ENCODE measurements around the gene PARVB.

The PARVB gene

DNA sequence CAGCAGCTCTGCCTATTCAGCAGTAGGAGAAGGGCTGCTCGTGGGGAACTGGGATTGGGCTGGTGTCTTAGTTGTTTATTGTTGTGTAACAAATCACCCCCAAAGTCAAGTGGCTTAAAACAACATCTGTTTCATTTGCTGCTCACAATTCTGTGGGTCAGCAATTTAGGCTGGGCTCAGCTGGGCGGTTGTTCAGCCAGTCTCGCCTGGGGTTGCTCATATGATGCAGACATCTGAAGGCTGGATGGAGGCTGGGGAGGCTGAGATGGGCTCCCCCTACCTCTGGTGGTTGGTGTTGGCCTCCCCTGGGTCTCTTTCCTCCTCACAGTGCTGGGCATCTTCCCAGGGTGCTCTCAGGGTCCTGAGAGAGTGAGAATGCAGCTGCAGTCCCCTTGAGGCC, 113.3 kb downstream of the PARVB start:
- Histone ChIP-seq H3K9me3 (ENCODE audit: control insufficient read depth, low read length) (peaks cover 6% of the 10 kb centered on the region), H3K27me3 (replicated peaks; ENCODE audit: control insufficient read depth, insufficient read depth, low read length, poor library complexity, severe bottlenecking) (no peaks in the 10 kb centered on the region), H3K27ac (ENCODE audit: insufficient read depth, low read length, poor library complexity, severe bottlenecking) (no peak overlapping the region), H3K4me3 (ENCODE audit: insufficient read depth, low read depth, low read length, poor library complexity, severe bottlenecking) (no peak overlapping the region), H3K36me3 (ENCODE audit: control insufficient read depth, insufficient read depth, low read length) (no peaks in the 10 kb centered on the region), H3K4me1 (ENCODE audit: control insufficient read depth, insufficient read depth, low read length, poor library complexity, severe bottlenecking) (no peaks in the 10 kb centered on the region)
- no peak for DNase-seq

DNA sequence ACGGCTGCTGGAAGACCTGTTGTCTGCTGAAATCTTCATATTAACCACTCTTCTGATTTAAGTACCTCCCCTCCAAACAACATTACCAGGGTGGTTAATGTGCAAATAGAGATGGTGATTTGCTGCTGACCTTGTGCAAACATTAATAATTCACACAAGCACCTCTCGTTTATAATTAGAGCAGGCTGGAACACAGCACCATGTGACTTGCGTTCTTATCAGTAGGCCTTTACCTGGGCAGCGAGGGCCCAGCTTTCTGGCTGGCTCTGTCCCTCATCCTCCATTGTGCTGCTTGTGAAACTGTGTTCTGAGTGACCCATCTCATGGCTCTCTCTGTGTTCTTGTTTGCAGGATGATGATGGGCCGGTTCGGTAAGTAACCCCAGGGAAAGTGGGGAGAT, 115.7 kb downstream of the PARVB start:
- Histone ChIP-seq H3K9me3 (ENCODE audit: control insufficient read depth, low read length) (peaks cover 6% of the 10 kb centered on the region), H3K4me1 (ENCODE audit: control insufficient read depth, insufficient read depth, low read length, poor library complexity, severe bottlenecking) (no peaks in the 10 kb centered on the region), H3K27me3 (replicated peaks; ENCODE audit: control insufficient read depth, insufficient read depth, low read length, poor library complexity, severe bottlenecking) (no peaks in the 10 kb centered on the region), H3K27ac (ENCODE audit: insufficient read depth, low read length, poor library complexity, severe bottlenecking) (no peak overlapping the region), H3K4me3 (ENCODE audit: insufficient read depth, low read depth, low read length, poor library complexity, severe bottlenecking) (no peak overlapping the region), H3K36me3 (ENCODE audit: control insufficient read depth, insufficient read depth, low read length) (no peaks in the 10 kb centered on the region)
- DNase-seq: no peak

DNA sequence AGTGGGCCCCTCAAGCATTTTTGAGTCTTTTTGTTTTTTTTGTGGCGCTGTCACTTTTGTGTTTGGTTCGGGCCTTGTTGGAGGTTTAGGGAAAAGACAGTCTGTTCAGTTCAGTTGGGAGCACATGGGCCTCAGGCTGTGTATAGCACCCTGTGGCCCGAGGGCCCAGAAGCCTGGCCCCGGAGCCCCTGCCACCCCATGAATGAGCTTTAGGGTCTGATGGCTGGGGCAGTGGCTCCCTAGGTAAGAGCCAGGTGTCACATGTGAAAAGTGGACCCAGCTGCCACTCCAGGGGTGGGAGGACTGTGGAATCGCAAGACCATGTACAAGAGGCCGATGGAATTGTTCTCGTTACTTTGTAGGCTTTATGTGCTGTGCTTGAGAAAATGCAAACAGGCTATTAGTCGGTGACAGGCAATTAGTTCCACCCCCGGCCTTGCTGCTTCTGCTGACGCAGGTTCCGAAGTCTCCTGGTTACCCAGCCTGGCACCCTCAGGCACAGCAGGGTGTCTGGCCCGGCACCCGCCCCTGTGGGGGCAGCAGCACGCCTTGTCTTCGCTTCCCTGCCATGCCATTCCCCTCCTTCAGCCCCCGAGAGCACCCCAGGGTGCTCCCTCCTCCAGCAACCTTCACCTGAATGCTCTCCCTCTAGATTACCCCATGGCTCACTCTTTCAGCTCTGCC, 118.5 kb downstream of the PARVB start:
- Histone ChIP-seq H3K27me3 (replicated peaks; ENCODE audit: control insufficient read depth, insufficient read depth, low read length, poor library complexity, severe bottlenecking) (no peaks in the 10 kb centered on the region), H3K4me1 (ENCODE audit: control insufficient read depth, insufficient read depth, low read length, poor library complexity, severe bottlenecking) (no peaks in the 10 kb centered on the region), H3K9me3 (ENCODE audit: control insufficient read depth, low read length) (no peaks in the 10 kb centered on the region), H3K27ac (ENCODE audit: insufficient read depth, low read length, poor library complexity, severe bottlenecking) (no peak overlapping the region), H3K36me3 (ENCODE audit: control insufficient read depth, insufficient read depth, low read length) (no peaks in the 10 kb centered on the region), H3K4me3 (ENCODE audit: insufficient read depth, low read depth, low read length, poor library complexity, severe bottlenecking) (no peak overlapping the region)
- DNase-seq: no peak

DNA sequence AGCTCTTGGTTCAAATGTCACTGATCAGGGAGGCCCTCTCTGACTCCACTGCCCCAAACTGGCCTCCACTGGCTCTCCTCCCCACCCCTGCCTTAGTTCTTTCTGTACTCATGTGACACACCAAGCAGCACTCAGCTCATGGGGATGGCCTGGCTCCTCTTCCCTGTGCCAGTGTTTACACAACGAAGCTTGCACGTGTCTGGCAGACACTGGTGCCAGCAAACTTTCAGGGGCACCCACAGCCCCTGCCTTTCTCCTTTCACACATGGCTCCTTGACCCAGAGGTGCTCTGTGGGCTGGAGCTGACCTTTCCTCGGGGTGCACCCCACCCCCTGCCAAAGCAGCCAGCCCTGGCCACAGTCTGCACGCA, 119.0 kb downstream of the PARVB start:
- Histone ChIP-seq H3K4me3 (ENCODE audit: insufficient read depth, low read depth, low read length, poor library complexity, severe bottlenecking) (no peak overlapping the region), H3K4me1 (ENCODE audit: control insufficient read depth, insufficient read depth, low read length, poor library complexity, severe bottlenecking) (no peaks in the 10 kb centered on the region), H3K36me3 (ENCODE audit: control insufficient read depth, insufficient read depth, low read length) (no peaks in the 10 kb centered on the region), H3K27ac (ENCODE audit: insufficient read depth, low read length, poor library complexity, severe bottlenecking) (no peak overlapping the region), H3K9me3 (ENCODE audit: control insufficient read depth, low read length) (no peaks in the 10 kb centered on the region), H3K27me3 (replicated peaks; ENCODE audit: control insufficient read depth, insufficient read depth, low read length, poor library complexity, severe bottlenecking) (no peaks in the 10 kb centered on the region)
- DNase-seq: no peak

DNA sequence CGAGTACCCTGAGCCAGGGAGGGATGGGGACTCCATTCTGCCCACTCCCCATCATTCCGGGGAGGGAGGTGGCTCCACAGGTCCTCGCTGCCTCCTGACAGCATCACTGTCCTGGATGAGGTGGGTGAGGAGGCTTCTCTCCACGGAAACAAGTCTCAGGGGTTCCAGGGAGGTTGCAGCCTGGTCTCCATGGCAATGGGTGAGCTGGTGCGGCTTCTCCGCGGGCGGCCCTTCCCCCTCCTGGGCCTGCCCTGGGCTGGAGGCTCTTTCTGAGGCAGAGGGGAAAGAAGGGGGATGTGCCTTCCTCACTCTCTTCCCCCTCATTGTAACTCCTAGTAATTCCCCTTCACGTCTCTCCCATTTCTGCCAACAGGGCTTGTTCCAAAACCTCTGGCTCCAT, 119.5 kb downstream of the PARVB start:
- Histone ChIP-seq H3K4me1 (ENCODE audit: control insufficient read depth, insufficient read depth, low read length, poor library complexity, severe bottlenecking) (no peaks in the 10 kb centered on the region), H3K36me3 (ENCODE audit: control insufficient read depth, insufficient read depth, low read length) (no peaks in the 10 kb centered on the region), H3K27ac (ENCODE audit: insufficient read depth, low read length, poor library complexity, severe bottlenecking) (no peak overlapping the region)

DNA sequence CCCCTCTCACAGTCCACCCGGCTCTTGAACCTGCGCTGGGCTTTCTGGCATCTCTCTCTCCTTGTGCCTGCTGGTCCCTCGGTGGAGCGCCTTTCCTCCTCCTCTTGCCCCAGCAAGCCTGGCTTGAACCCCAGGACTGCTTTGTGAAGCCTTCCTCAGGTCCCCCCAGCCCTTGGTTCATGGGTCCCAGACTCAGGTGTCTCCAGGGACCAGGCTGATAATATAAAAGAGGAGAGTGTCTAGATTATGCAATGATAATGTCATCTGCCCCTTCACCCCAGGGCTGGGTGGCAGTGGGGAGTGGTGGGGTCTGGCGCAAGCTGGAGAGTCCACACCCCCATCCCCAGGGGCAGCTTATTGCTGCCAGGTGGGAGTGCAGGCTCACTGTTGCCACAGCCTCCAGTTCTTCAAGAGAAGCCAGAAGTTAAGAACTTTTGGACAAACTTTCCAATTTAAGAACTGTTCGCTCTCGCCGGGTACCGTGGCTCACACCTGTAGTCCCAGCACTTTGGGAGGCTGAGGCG, 120.0 kb downstream of the PARVB start:
- no peaks in the 10 kb centered on the region for H3K4me1 ChIP-seq (ENCODE audit: control insufficient read depth, insufficient read depth, low read length, poor library complexity, severe bottlenecking)
- no peaks in the 10 kb centered on the region for H3K9me3 ChIP-seq (ENCODE audit: control insufficient read depth, low read length)
- H3K4me3 ChIP-seq (ENCODE audit: insufficient read depth, low read depth, low read length, poor library complexity, severe bottlenecking): no peak overlapping the region
- H3K27me3 ChIP-seq (replicated peaks; ENCODE audit: control insufficient read depth, insufficient read depth, low read length, poor library complexity, severe bottlenecking): no peaks in the 10 kb centered on the region
- H3K36me3 ChIP-seq (ENCODE audit: control insufficient read depth, insufficient read depth, low read length): no peaks in the 10 kb centered on the region
- no peak for DNase-seq
- H3K27ac ChIP-seq (ENCODE audit: insufficient read depth, low read length, poor library complexity, severe bottlenecking): no peak overlapping the region

More for the DNA sequence above, 119.5 kb downstream of the PARVB start:
- Histone ChIP-seq H3K9me3 (ENCODE audit: control insufficient read depth, low read length) (no peaks in the 10 kb centered on the region), H3K27me3 (replicated peaks; ENCODE audit: control insufficient read depth, insufficient read depth, low read length, poor library complexity, severe bottlenecking) (no peaks in the 10 kb centered on the region), H3K4me3 (ENCODE audit: insufficient read depth, low read depth, low read length, poor library complexity, severe bottlenecking) (no peak overlapping the region)
- no peak for DNase-seq

DNA sequence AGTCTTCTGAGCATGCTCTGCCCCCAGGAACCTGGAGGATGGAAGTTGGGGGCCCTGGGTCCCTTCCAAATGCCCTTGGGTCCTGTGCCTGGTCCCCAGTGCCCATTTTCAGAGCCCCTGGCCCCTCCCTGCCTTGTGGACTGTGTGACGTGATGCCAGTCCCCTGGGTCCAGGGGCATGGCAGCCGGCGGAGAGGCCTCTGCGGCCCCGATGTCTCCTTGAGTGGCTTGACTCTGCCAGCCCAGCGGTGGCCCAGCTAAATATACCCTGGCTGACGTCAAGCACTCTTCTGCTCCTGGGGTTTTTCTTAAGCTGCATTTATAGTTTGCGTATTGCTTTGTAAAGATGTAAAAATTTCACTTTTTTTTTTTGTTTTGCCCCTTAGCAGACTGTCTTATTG, 121.4 kb downstream of the PARVB start:
- Histone ChIP-seq H3K36me3 (ENCODE audit: control insufficient read depth, insufficient read depth, low read length) (no peaks in the 10 kb centered on the region), H3K4me1 (ENCODE audit: control insufficient read depth, insufficient read depth, low read length, poor library complexity, severe bottlenecking) (no peaks in the 10 kb centered on the region), H3K27me3 (replicated peaks; ENCODE audit: control insufficient read depth, insufficient read depth, low read length, poor library complexity, severe bottlenecking) (no peaks in the 10 kb centered on the region), H3K4me3 (ENCODE audit: insufficient read depth, low read depth, low read length, poor library complexity, severe bottlenecking) (no peak overlapping the region), H3K9me3 (ENCODE audit: control insufficient read depth, low read length) (no peaks in the 10 kb centered on the region), H3K27ac (ENCODE audit: insufficient read depth, low read length, poor library complexity, severe bottlenecking) (no peak overlapping the region)
- no peak for DNase-seq

DNA sequence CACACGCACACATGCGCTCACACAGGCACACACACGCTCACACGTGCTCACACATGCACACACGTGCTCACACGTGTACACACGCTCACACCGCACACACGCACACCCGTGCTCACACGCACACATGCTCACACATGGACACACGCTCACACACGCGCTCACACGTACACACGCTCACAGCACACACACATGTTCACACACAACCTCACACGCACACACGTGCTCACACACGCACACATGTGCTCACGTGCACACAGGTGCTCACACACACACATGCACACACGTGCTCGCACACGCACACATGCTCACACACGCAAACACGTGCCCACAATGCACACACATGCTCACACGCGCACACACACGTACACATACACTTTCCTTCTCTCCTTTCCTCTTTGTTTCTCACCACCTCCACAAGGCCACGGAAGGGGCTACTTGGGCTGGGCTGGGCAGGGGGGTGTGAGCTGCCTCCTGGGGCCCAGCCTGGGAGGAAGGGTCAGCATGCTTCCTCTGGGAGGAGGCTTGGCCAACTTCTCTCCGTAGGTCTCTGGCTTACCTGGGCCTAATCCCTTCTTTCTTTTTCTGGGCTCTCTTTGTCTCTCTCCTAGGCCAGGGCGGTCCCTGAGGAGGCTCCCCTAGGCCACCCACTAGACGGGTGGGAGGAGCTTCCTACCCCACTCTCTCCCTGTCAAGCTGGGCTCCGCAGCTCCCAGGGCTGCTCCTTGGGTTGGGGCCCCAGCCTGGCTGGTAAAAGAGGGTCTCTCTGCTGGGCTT, 122.2 kb downstream of the PARVB start:
- no peaks in the 10 kb centered on the region for H3K4me1 ChIP-seq (ENCODE audit: control insufficient read depth, insufficient read depth, low read length, poor library complexity, severe bottlenecking)
- DNase-seq: no peak
- H3K9me3 ChIP-seq (ENCODE audit: control insufficient read depth, low read length): no peaks in the 10 kb centered on the region
- no peaks in the 10 kb centered on the region for H3K36me3 ChIP-seq (ENCODE audit: control insufficient read depth, insufficient read depth, low read length)
- no peaks in the 10 kb centered on the region for H3K27me3 ChIP-seq (replicated peaks; ENCODE audit: control insufficient read depth, insufficient read depth, low read length, poor library complexity, severe bottlenecking)
- no peak overlapping the region for H3K4me3 ChIP-seq (ENCODE audit: insufficient read depth, low read depth, low read length, poor library complexity, severe bottlenecking)
- no peak overlapping the region for H3K27ac ChIP-seq (ENCODE audit: insufficient read depth, low read length, poor library complexity, severe bottlenecking)

DNA sequence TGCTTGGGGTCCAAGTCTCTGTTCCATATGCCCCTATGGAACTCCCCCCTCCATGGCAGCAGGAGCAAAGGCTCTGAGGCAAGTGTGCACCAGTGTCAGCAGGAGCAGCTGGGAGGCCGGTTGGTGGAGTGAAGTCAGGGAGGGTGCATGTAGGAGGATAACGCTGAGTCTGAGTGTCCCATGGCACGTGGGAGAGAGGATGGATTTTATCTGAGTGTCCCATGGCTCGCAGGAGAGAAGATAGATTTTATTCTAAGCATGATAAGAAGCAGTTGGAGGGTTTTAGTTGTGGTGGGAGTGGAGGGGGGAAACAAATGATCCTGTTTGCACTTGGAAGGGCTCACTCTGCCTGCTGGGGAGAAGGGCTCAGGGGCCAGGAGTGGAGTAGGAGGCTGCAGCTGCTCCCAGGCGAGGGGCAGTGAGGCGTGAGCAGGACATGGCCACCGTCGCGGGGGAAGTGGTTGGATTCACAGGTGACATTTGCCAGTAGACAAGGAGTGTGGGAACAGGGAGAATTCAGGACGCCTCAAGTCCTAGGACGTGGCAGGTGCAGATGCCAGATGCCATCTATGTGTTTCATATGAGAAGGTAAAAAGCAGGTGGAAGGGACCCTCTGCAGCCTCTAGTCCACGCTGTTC, 123.0 kb downstream of the PARVB start:
- no peaks in the 10 kb centered on the region for H3K36me3 ChIP-seq (ENCODE audit: control insufficient read depth, insufficient read depth, low read length)
- H3K9me3 ChIP-seq (ENCODE audit: control insufficient read depth, low read length): no peaks in the 10 kb centered on the region

More for the DNA sequence above, 123.0 kb downstream of the PARVB start:
- DNase-seq: no peak
- Histone ChIP-seq H3K4me1 (ENCODE audit: control insufficient read depth, insufficient read depth, low read length, poor library complexity, severe bottlenecking) (no peaks in the 10 kb centered on the region), H3K4me3 (ENCODE audit: insufficient read depth, low read depth, low read length, poor library complexity, severe bottlenecking) (no peak overlapping the region), H3K27ac (ENCODE audit: insufficient read depth, low read length, poor library complexity, severe bottlenecking) (no peak overlapping the region), H3K27me3 (replicated peaks; ENCODE audit: control insufficient read depth, insufficient read depth, low read length, poor library complexity, severe bottlenecking) (no peaks in the 10 kb centered on the region)

All from effector memory CD4-positive, alpha-beta T cell (primary cell).